Activated CD4-positive, alpha-beta T cell treated with anti-CD3 and anti-CD28 coated beads, Interleukin-2, amount 50 U/mL, for 4 hours (primary cell): ENCODE measurements around the gene RAP1A.

Experiments used
- DNase-seq, 2 experiments: peaks; one replicate each; pipeline ENCODE4 v3.0.0-alpha.2; 2020

Gene RAP1A

GRCh38 chr1:111720977-111721786 is 101.6 kb downstream of the RAP1A start:
- no peak for DNase-seq

GRCh38 chr1:111723091-111723806 is 103.7 kb downstream of the RAP1A start:
- no peak for DNase-seq

- DNase-seq, result no peak
Observed at GRCh38 chr1:111723871-111724270, 104.3 kb downstream of the RAP1A start.

GRCh38 chr1:111725192-111725591 is 105.6 kb downstream of the RAP1A start:
- no peak for DNase-seq

GRCh38 chr1:111727056-111727455 is 107.5 kb downstream of the RAP1A start:
- no peak for DNase-seq

- no peak for DNase-seq
Observed at GRCh38 chr1:111729271-111729921, 109.8 kb downstream of the RAP1A start.

- no peak for DNase-seq
Observed at GRCh38 chr1:111729946-111730681, 110.5 kb downstream of the RAP1A start.

GRCh38 chr1:111730706-111731105 is 111.1 kb downstream of the RAP1A start:
- DNase-seq, result no peak

- DNase-seq, result no peak
Observed at GRCh38 chr1:111731956-111732355, 112.4 kb downstream of the RAP1A start.

GRCh38 chr1:111732718-111733117 is 113.1 kb downstream of the RAP1A start:
- DNase-seq, result no peak

GRCh38 chr1:111733183-111733991 is 113.8 kb downstream of the RAP1A start:
- DNase-seq, result no peak

- DNase-seq, result no peak
Observed at GRCh38 chr1:111733992-111734341, 114.4 kb downstream of the RAP1A start.

- DNase-seq, result no peak
Observed at GRCh38 chr1:111734426-111734825, 114.8 kb downstream of the RAP1A start.

- DNase-seq, result no peak
Observed at GRCh38 chr1:111734856-111735255, 115.3 kb downstream of the RAP1A start.

GRCh38 chr1:111735321-111735720 is 115.7 kb downstream of the RAP1A start:
- no peak for DNase-seq

- no peak for DNase-seq
Observed at GRCh38 chr1:111735858-111736544, 116.4 kb downstream of the RAP1A start.

GRCh38 chr1:111736548-111737215 is 117.1 kb downstream of the RAP1A start:
- DNase-seq, result no peak

GRCh38 chr1:111737216-111738132 is 117.9 kb downstream of the RAP1A start:
- no peak for DNase-seq

- DNase-seq, result no peak
Observed at GRCh38 chr1:111738133-111738435, 118.5 kb downstream of the RAP1A start.
